Breast epithelium (tissue), 4 donors: ENCODE results near the gene TSNAX. TPM values are rescaled to one million over a fixed set of nuclear protein-coding genes. Genes with fewer than 3 reads are reported as not detected.

Experiments
- DNase-seq, 2 donors: peaks; one replicate each; pipeline ENCODE4 v3.0.0-alpha.2; 2019; ENCODE audit warnings: low spot score in 2 of 2
- H3K27ac ChIP-seq, 2 donors: fragments of 200-600 bp; sonication (generic) in 1 of 2; one replicate each; pipeline ENCODE4 v1.5.1; 2016 to 2019; ENCODE audit warnings: mild to moderate bottlenecking in 1 of 2
- H3K27me3 ChIP-seq, 2 donors: fragments of 200-600 bp; sonication (generic) in 1 of 2; one replicate each; pipeline versions ENCODE4 v1.5.1 to v1.6.0; 2017 to 2019; ENCODE audit warnings: control low read depth in 1 of 2, mild to moderate bottlenecking in 1 of 2
- H3K36me3 ChIP-seq: fragments of 200-600 bp; one replicate; pipeline ENCODE4 v1.5.1; 2019
- H3K4me1 ChIP-seq, 2 donors: fragments of 200-600 bp; sonication (generic); one replicate each; pipeline ENCODE4 v1.5.1; 2016 to 2019; ENCODE audit warnings: control low read depth in 1 of 2
- H3K4me3 ChIP-seq, 3 donors: fragments of 200-600 bp; sonication (generic); 1 replicate in 2 of 3; 2 replicates in 1 of 3; pipeline ENCODE4 v1.5.1; 2016 to 2019; ENCODE audit warnings: mild to moderate bottlenecking in 3 of 3, moderate library complexity in 2 of 3
- H3K9me3 ChIP-seq, 2 donors: fragments of 200-600 bp; sonication (generic) in 1 of 2; one replicate each; pipeline ENCODE4 v1.5.1; 2016 to 2019; ENCODE audit warnings: control low read depth in 1 of 2
- POLR2A ChIP-seq: fragments of 450-650 bp; IDR thresholded peaks from one replicate; pipeline ENCODE4 v1.6.1; 2016; ENCODE audit warnings: antibody characterized with exemption, mild to moderate bottlenecking, moderate library complexity
- POLR2AphosphoS5 ChIP-seq, 3 donors: sonication (generic); formaldehyde crosslinking; IDR thresholded peaks; one replicate each; pipeline ENCODE4 v1.6.1; 2017; ENCODE audit warnings: antibody characterized with exemption in 3 of 3
- intact Hi-C: fragments of 100-400 bp; cut with DNase I; formaldehyde crosslinking; loops from one replicate; pipeline ENCODE4 v1.15.1; 2023; ENCODE audit warnings: low total_unique reads
- total RNA-seq, 3 donors: library from RNA; depleted of rRNA; stranded (reverse); fragments of >200 nt; gene quantifications; one replicate each; pipeline ENCODE4 v1.1.0, GENCODE V29; 2016
- TF ChIP-seq, protein P1 (sequence below), 3 donors: fragments of 450-650 bp; IDR thresholded peaks; one replicate each; pipeline ENCODE4 v1.5.1; 2016 to 2017; ENCODE audit warnings: antibody characterized with exemption in 3 of 3, mild to moderate bottlenecking in 3 of 3, moderate library complexity in 3 of 3

TSNAX gene
- total RNA-seq, 3 donors from 2014 or later: 26.9 to 35.6 (median 28.2) TPM

DNA sequence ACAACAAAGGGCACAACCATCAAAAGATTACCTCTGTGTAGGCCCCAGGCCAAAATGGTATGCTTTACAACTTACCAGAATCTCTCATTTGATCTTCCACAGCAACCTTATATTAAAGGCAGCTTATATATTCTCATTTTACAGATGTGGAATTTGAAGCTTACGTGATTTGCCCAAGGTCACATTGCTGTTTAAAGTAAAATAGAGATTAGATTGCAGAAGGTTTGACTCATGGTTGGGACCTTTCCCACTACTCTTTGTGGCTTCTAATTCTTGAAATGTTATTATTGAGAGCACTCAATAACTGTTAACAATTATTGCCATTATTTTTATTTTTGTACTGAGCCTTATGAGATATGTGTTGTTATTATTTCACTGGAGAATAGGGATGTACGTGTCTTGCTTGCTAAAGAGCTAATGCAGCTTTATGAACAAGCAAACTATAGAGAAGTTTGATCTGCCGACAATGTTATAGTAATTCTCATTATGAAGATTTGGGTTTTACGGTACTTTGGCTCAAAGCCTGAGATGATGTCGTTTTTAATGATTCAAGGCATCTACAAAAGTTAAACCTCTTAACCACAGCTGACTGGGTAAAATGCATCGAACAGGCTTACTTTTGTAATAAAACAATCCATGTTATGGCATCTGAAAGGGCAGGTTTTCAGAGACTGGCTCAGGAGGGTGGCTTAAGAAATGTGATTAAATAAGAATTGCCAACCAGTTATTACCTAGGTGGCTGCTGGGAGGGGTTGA is 43.3 kb upstream of the TSNAX start:
- no peaks in the 10 kb centered on the region for H3K27me3 ChIP-seq
- H3K27ac ChIP-seq: no peak overlapping the region
- H3K4me1 ChIP-seq: no peaks in the 10 kb centered on the region
- DNase-seq: no peak
- no peaks in the 10 kb centered on the region for H3K9me3 ChIP-seq
- H3K4me3 ChIP-seq: no peak overlapping the region
- TF ChIP-seq POLR2AphosphoS5 (IDR thresholded peaks at IDR 0.05): no peak
- TF ChIP-seq, protein P1, sequence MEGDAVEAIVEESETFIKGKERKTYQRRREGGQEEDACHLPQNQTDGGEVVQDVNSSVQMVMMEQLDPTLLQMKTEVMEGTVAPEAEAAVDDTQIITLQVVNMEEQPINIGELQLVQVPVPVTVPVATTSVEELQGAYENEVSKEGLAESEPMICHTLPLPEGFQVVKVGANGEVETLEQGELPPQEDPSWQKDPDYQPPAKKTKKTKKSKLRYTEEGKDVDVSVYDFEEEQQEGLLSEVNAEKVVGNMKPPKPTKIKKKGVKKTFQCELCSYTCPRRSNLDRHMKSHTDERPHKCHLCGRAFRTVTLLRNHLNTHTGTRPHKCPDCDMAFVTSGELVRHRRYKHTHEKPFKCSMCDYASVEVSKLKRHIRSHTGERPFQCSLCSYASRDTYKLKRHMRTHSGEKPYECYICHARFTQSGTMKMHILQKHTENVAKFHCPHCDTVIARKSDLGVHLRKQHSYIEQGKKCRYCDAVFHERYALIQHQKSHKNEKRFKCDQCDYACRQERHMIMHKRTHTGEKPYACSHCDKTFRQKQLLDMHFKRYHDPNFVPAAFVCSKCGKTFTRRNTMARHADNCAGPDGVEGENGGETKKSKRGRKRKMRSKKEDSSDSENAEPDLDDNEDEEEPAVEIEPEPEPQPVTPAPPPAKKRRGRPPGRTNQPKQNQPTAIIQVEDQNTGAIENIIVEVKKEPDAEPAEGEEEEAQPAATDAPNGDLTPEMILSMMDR (IDR thresholded peaks at IDR 0.05): no peak
- no peak for TF ChIP-seq POLR2A
- intact Hi-C loops: no loop called here
- H3K36me3 ChIP-seq: no peaks in the 10 kb centered on the region

GRCh38 chr1:231487019-231487418 is 41.5 kb upstream of the TSNAX start:
- intact Hi-C loops: no loop called here
- Histone ChIP-seq H3K36me3 (no peaks in the 10 kb centered on the region), H3K4me3 (no peak overlapping the region), H3K9me3 (no peaks in the 10 kb centered on the region), H3K4me1 (no peaks in the 10 kb centered on the region), H3K27ac (no peak overlapping the region), H3K27me3 (no peaks in the 10 kb centered on the region)
- TF ChIP-seq POLR2AphosphoS5 (IDR thresholded peaks at IDR 0.05) (no peak), POLR2A (no peak)
- TF ChIP-seq, protein P1 (IDR thresholded peaks at IDR 0.05): no peak
- no peak for DNase-seq

DNA sequence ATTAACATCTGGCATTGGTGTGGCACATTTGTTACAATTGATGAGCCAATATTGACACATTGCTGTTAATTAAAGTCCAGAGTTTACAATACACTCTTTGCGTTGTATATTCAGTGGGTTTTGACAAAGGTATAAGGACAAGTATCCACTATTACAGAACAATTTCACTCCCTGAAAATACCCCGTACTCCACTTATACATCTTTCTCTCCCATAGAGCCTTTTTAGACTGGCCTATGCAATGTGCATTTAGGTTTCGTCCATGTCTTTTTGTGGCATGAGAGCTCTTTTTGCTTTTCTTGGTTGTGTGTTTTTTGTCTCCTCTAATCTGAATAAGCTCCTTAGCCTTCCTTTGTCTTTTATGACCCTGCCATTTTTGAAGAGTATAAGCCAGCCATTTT is 40.6 kb upstream of the TSNAX start:
- no peak for TF ChIP-seq POLR2AphosphoS5 (IDR thresholded peaks at IDR 0.05)
- TF ChIP-seq POLR2A: no peak
- no peaks in the 10 kb centered on the region for H3K27me3 ChIP-seq
- H3K36me3 ChIP-seq: no peaks in the 10 kb centered on the region
- intact Hi-C loops: no loop called here
- no peaks in the 10 kb centered on the region for H3K4me1 ChIP-seq
- no peak for DNase-seq
- no peaks in the 10 kb centered on the region for H3K9me3 ChIP-seq
- H3K27ac ChIP-seq: no peak overlapping the region
- no peak overlapping the region for H3K4me3 ChIP-seq

- Histone ChIP-seq H3K4me3 (no peak overlapping the region), H3K4me1 (no peaks in the 10 kb centered on the region), H3K27ac (no peak overlapping the region), H3K36me3 (no peaks in the 10 kb centered on the region), H3K9me3 (peaks cover 3 to 6% of the 10 kb centered on the region in 2 donors), H3K27me3 (no peaks in the 10 kb centered on the region)
- DNase-seq: no peak
- intact Hi-C loops: no loop called here
- TF ChIP-seq, protein P1 (IDR thresholded peaks at IDR 0.05): no peak
- TF ChIP-seq POLR2A: no peak
- no peak for TF ChIP-seq POLR2AphosphoS5 (IDR thresholded peaks at IDR 0.05)
These were observed 34.9 kb upstream of the TSNAX start for GRCh38 chr1:231493421-231494185.

- no peak for TF ChIP-seq POLR2AphosphoS5 (IDR thresholded peaks at IDR 0.05)
- TF ChIP-seq POLR2A: no peak
- TF ChIP-seq, protein P1 (IDR thresholded peaks at IDR 0.05): no peak
- Histone ChIP-seq H3K36me3 (no peaks in the 10 kb centered on the region), H3K9me3 (peaks cover 13 to 16% of the 10 kb centered on the region in 2 donors), H3K4me3 (no peak overlapping the region), H3K4me1 (no peaks in the 10 kb centered on the region), H3K27ac (no peak overlapping the region), H3K27me3 (no peaks in the 10 kb centered on the region)
- intact Hi-C loops: no loop called here
- no peak for DNase-seq
These were observed 33.9 kb upstream of the TSNAX start for GRCh38 chr1:231494439-231495110.
